DMS 273 (cell line): ENCODE results near the gene DHX16.

ENCODE experiments used
- DNase-seq: peaks from one replicate; lab custom pipeline; 2025; ENCODE audit not compliant: unreplicated experiment; lab: John Stamatoyannopoulos, UW

DHX16 gene

GRCh38 chr6:30610065-30610464 is 62.7 kb downstream of the DHX16 start:
- no peak for DNase-seq

GRCh38 chr6:30603961-30604360 is 68.8 kb downstream of the DHX16 start:
- no peak for DNase-seq
